H9 (cell line): ENCODE measurements around the gene BCLAF3. TPM values are rescaled to one million over a fixed set of nuclear protein-coding genes. Genes with fewer than 3 reads are reported as not detected.

Experiments
- DNase-seq: peaks from one replicate; pipeline ENCODE4 v3.0.0-alpha.2; 2017
- H2AFZ ChIP-seq: one replicate; pipeline ENCODE4 v1.6.1; 2013; ENCODE audit warnings: mild to moderate bottlenecking, low read length, control low read depth, moderate library complexity
- H2AK5ac ChIP-seq: 2 replicates; pipeline ENCODE4 v1.6.1; 2013; ENCODE audit warnings: low read length, control low read depth, mixed read lengths; ENCODE audit not compliant: insufficient read length
- H2BK120ac ChIP-seq: one replicate; pipeline ENCODE4 v1.6.1; 2013; ENCODE audit warnings: low read depth, mild to moderate bottlenecking, low read length, control low read depth, inconsistent platforms; ENCODE audit not compliant: poor library complexity, severe bottlenecking
- H2BK12ac ChIP-seq: 2 replicates; pipeline ENCODE4 v1.6.1; 2013; ENCODE audit warnings: low read length, control low read depth, mixed read lengths, low read depth; ENCODE audit not compliant: insufficient read length
- H2BK15ac ChIP-seq: 2 replicates; pipeline ENCODE4 v1.6.1; 2013; ENCODE audit warnings: low read depth, low read length, control low read depth
- H2BK20ac ChIP-seq: one replicate; pipeline ENCODE4 v1.6.1; 2013; ENCODE audit warnings: low read depth, mild to moderate bottlenecking, low read length, control low read depth, inconsistent platforms; ENCODE audit not compliant: poor library complexity, severe bottlenecking
- H2BK5ac ChIP-seq: 2 replicates; pipeline ENCODE4 v1.6.1; 2013; ENCODE audit warnings: low read length, control low read depth, mixed read lengths; ENCODE audit not compliant: insufficient read length
- H3K14ac ChIP-seq: 2 replicates; pipeline ENCODE4 v1.6.1; 2013; ENCODE audit warnings: low read length, control low read depth; ENCODE audit not compliant: insufficient read depth
- H3K18ac ChIP-seq: 2 replicates; pipeline ENCODE4 v1.6.1; 2013; ENCODE audit warnings: low read depth, mild to moderate bottlenecking, mixed read lengths, low read length, control low read depth; ENCODE audit not compliant: insufficient read length
- H3K23ac ChIP-seq: 2 replicates; pipeline ENCODE4 v1.6.1; 2013; ENCODE audit warnings: low read length, control low read depth, mixed read lengths, low read depth; ENCODE audit not compliant: insufficient read length
- H3K23me2 ChIP-seq: 2 replicates; pipeline ENCODE4 v1.6.1; 2013; ENCODE audit warnings: low read depth, mild to moderate bottlenecking, mixed read lengths, low read length, control low read depth; ENCODE audit not compliant: insufficient read length, poor library complexity, severe bottlenecking
- H3K27ac ChIP-seq: 2 replicates; pipeline ENCODE4 v1.5.1; 2013; ENCODE audit warnings: low read length, control low read depth, mixed read lengths, low read depth; ENCODE audit not compliant: insufficient read length
- H3K27me3 ChIP-seq: 2 replicates; pipeline ENCODE4 v1.6.1; 2013; ENCODE audit warnings: low read length, control low read depth, inconsistent platforms; ENCODE audit not compliant: insufficient read depth
- H3K4ac ChIP-seq: 2 replicates; pipeline ENCODE4 v1.6.1; 2013; ENCODE audit warnings: low read depth, mild to moderate bottlenecking, control low read depth, inconsistent platforms, low read length, moderate library complexity
- H3K4me1 ChIP-seq: 2 replicates; pipeline ENCODE4 v1.6.1; 2013; ENCODE audit warnings: low read length, control low read depth, inconsistent platforms; ENCODE audit not compliant: insufficient read depth
- H3K4me2 ChIP-seq: 2 replicates; pipeline ENCODE4 v1.6.1; 2013; ENCODE audit warnings: low read length, control low read depth, mixed read lengths; ENCODE audit not compliant: insufficient read length, insufficient read depth
- H3K56ac ChIP-seq: 2 replicates; pipeline ENCODE4 v1.6.1; 2013; ENCODE audit warnings: low read depth, mild to moderate bottlenecking, mixed read lengths, low read length, control low read depth; ENCODE audit not compliant: insufficient read length
- H3K79me1 ChIP-seq: 2 replicates; pipeline ENCODE4 v1.6.1; 2013; ENCODE audit warnings: low read depth, mild to moderate bottlenecking, moderate library complexity, low read length, control low read depth, inconsistent platforms; ENCODE audit not compliant: insufficient read depth, poor library complexity, severe bottlenecking
- H3K79me2 ChIP-seq: 2 replicates; pipeline ENCODE4 v1.6.1; 2013; ENCODE audit warnings: low read length, control low read depth, inconsistent platforms; ENCODE audit not compliant: insufficient read depth
- H3K9ac ChIP-seq: 2 replicates; pipeline ENCODE4 v1.6.1; 2013; ENCODE audit warnings: low read length, control low read depth, mixed read lengths; ENCODE audit not compliant: insufficient read length; ENCODE audit errors: extremely low read depth
- H3K9me3 ChIP-seq: one replicate; pipeline ENCODE4 v1.6.1; 2013; ENCODE audit warnings: low read depth, low read length, inconsistent platforms; ENCODE audit not compliant: control insufficient read depth
- H3T11ph ChIP-seq: one replicate; pipeline ENCODE4 v1.6.1; 2013; ENCODE audit warnings: mild to moderate bottlenecking, low read length, control low read depth, inconsistent platforms
- H4K20me1 ChIP-seq: one replicate; pipeline ENCODE4 v1.6.1; 2013; ENCODE audit not compliant: control insufficient read depth, insufficient read length, insufficient read depth
- H4K5ac ChIP-seq: 2 replicates; pipeline ENCODE4 v1.6.1; 2013; ENCODE audit warnings: low read depth, mild to moderate bottlenecking, mixed read lengths, low read length, control low read depth; ENCODE audit not compliant: insufficient read length
- H4K8ac ChIP-seq: replicated peaks from 2 replicates; pipeline ENCODE4 v1.6.1; 2013; ENCODE audit warnings: low read length, control low read depth, mixed read lengths, low read depth; ENCODE audit not compliant: insufficient read length
- H4K91ac ChIP-seq: 2 replicates; pipeline ENCODE4 v1.6.1; 2013; ENCODE audit warnings: low read depth, mild to moderate bottlenecking, moderate library complexity, mixed read lengths, low read length, control low read depth; ENCODE audit not compliant: insufficient read length
- H3K27ac Mint-ChIP-seq, 3 experiments: 2 replicates in 2 of 3; 3 replicates in 1 of 3; pipeline ENCODE4 v1.8.0; 2020 to 2021; ENCODE audit warnings: mixed read lengths in 3 of 3, mild to moderate bottlenecking in 1 of 3, moderate library complexity in 1 of 3
- H3K27me3 Mint-ChIP-seq: 2 replicates; pipeline ENCODE4 v1.8.0; 2021; ENCODE audit warnings: low read depth, mild to moderate bottlenecking, moderate library complexity, mixed read lengths
- H3K36me3 Mint-ChIP-seq, 3 experiments: 2 replicates in 2 of 3; 3 replicates in 1 of 3; pipeline ENCODE4 v1.8.0; 2020 to 2021; ENCODE audit warnings: low read depth in 3 of 3, mixed read lengths in 3 of 3; ENCODE audit not compliant: insufficient read depth in 1 of 3
- H3K4me1 Mint-ChIP-seq, 2 experiments: 2 replicates each; pipeline ENCODE4 v1.8.0; 2020; ENCODE audit warnings: mixed read lengths in 2 of 2
- H3K4me3 Mint-ChIP-seq, 2 experiments: 2 replicates in 1 of 2; 3 replicates in 1 of 2; pipeline ENCODE4 v1.8.0; 2020 to 2021; ENCODE audit warnings: mild to moderate bottlenecking in 2 of 2, mixed read lengths in 2 of 2, moderate library complexity in 1 of 2
- H3K9me3 Mint-ChIP-seq, 2 experiments: 2 replicates in 1 of 2; 3 replicates in 1 of 2; pipeline ENCODE4 v1.8.0; 2020; ENCODE audit warnings: mild to moderate bottlenecking in 2 of 2, mixed read lengths in 2 of 2, moderate library complexity in 1 of 2
- WGBS: extraction: QIAGEN DNeasy Blood & Tissue Kit; methylation state at CpG from one replicate; pipeline ENCODE4 v1.1.7; 2013; ENCODE audit warnings: missing lambda C conversion rate, low lambda C conversion rate, mixed read lengths; ENCODE audit not compliant: insufficient read length; ENCODE audit errors: extremely low coverage; 5-methylcytosine and 5-hydroxymethylcytosine counted together
- total RNA-seq: library from RNA; stranded (reverse); gene quantifications from 2 replicates; pipeline ENCODE4 v1.2.1, GENCODE V29; 2021
- TF ChIP-seq, protein P1 (sequence below): fragments of 200-600 bp; sonication (generic); conservative IDR thresholded peaks from 3 replicates; pipeline ENCODE4 v1.8.0; 2021; ENCODE audit warnings: antibody characterized with exemption, mild to moderate bottlenecking

Gene BCLAF3
- total RNA-seq, 1 experiment from 2014 or later = 7.9 TPM

DNA sequence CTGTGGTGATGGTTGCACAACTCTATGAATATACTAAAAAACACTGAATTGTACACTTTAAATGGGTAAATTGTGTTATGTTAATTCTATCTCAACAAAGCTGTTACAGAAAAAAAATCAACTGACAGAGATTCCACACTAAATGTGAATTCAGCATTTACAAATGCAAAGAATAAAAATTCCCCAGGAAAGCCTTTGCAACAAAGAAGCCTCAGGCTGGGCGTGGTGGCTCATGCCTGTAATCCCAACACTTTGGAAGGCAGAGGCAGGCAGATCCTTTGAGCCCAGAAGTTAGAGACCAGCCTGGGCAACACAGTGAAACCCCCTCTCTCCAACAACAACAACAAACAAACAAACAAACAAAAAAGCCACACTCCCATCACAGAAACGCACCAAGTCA, 8.9 kb downstream of the BCLAF3 start:
- no peaks in the 10 kb centered on the region for H3K27me3 Mint-ChIP-seq
- Histone ChIP-seq H3K23me2 (no peaks in the 10 kb centered on the region), H3K18ac (no peak overlapping the region), H3K79me2 (0 out of 2 replicates have a peak, but pooled peaks cover 2% of the 10 kb centered on the region), H2AK5ac (no peak overlapping the region), H3T11ph (no peak overlapping the region), H3K14ac (no peak overlapping the region), H2BK120ac (no peak overlapping the region), H4K8ac (no peak overlapping the region), H3K9me3 (peaks cover 10% of the 10 kb centered on the region), H2BK5ac (no peak overlapping the region), H2BK15ac (no peak overlapping the region), H3K4ac (no peak overlapping the region), H3K79me1 (no peaks in the 10 kb centered on the region), H2BK20ac (no peak overlapping the region), H3K27me3 (no peaks in the 10 kb centered on the region), H3K4me2 (no peak overlapping the region), H3K56ac (no peak overlapping the region), H3K4me1 (no peaks in the 10 kb centered on the region), H4K20me1 (no peaks in the 10 kb centered on the region), H3K23ac (no peak overlapping the region), H2AFZ (no peak overlapping the region), H3K27ac (no peak overlapping the region), H4K5ac (no peak overlapping the region), H3K9ac (no peak overlapping the region), H4K91ac (no peak overlapping the region), H2BK12ac (no peak overlapping the region)
- DNase-seq = no peak
- peak overlapping the region in 1 of 3 experiments; percentile 49; a peak in 2 of 7 replicates for H3K27ac Mint-ChIP-seq
- peaks cover 7 to 18% (median 17%) of the 10 kb centered on the region in 3 experiments for H3K36me3 Mint-ChIP-seq
- peaks cover 3 to 6% of the 10 kb centered on the region in 2 experiments for H3K4me1 Mint-ChIP-seq
- no CpG with 5 or more reads among the region's 2 CpGs for WGBS
- TF ChIP-seq, protein P1, sequence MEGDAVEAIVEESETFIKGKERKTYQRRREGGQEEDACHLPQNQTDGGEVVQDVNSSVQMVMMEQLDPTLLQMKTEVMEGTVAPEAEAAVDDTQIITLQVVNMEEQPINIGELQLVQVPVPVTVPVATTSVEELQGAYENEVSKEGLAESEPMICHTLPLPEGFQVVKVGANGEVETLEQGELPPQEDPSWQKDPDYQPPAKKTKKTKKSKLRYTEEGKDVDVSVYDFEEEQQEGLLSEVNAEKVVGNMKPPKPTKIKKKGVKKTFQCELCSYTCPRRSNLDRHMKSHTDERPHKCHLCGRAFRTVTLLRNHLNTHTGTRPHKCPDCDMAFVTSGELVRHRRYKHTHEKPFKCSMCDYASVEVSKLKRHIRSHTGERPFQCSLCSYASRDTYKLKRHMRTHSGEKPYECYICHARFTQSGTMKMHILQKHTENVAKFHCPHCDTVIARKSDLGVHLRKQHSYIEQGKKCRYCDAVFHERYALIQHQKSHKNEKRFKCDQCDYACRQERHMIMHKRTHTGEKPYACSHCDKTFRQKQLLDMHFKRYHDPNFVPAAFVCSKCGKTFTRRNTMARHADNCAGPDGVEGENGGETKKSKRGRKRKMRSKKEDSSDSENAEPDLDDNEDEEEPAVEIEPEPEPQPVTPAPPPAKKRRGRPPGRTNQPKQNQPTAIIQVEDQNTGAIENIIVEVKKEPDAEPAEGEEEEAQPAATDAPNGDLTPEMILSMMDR = no peak
- H3K9me3 Mint-ChIP-seq = peaks cover 65% of the 10 kb centered on the region in 2 experiments
- peak overlapping the region in 1 of 2 experiments; percentile 9; a peak in 1 of 5 replicates for H3K4me3 Mint-ChIP-seq
